Caco-2 (cell line): ENCODE results near the gene LRBA. TPM values are rescaled to one million over a fixed set of nuclear protein-coding genes. Genes with fewer than 3 reads are reported as not detected.

ENCODE experiments used
- BruUV-seq: library from RNA; stranded (reverse); fragments of 400-500 nt; replicated peaks from 2 replicates; lab custom pipeline; 2021; lab: Mats Ljungman, UMichigan
- CTCF ChIA-PET: fragments of 300-600 bp; sonication (Branson Sonifier 250); formaldehyde crosslinking; loops from one replicate; lab custom pipeline; 2022; ENCODE audit warnings: antibody characterized with exemption; lab: Charles Lee
- POLR2A ChIA-PET: fragments of 300-600 bp; sonication (Branson Sonifier 250); formaldehyde crosslinking; loops from one replicate; lab custom pipeline; 2022; ENCODE audit warnings: antibody characterized with exemption; lab: Charles Lee
- DNase-seq, 2 experiments: peaks; one replicate each; pipeline versions ENCODE4 v3.0.0 to v3.0.0-alpha.2; 2020 to 2022
- H3K27me3 ChIP-seq: replicated peaks from 2 replicates; pipeline ENCODE4 v1.6.0; 2011; ENCODE audit warnings: low read length; ENCODE audit not compliant: control insufficient read depth, insufficient read depth
- H3K36me3 ChIP-seq: 2 replicates; pipeline ENCODE4 v1.5.1; 2011; ENCODE audit warnings: low read length; ENCODE audit not compliant: control insufficient read depth, insufficient read depth
- H3K4me1 ChIP-seq: fragments of 250-450 bp; sonication (Bioruptor Pico); 2 replicates; pipeline ENCODE4 v1.5.1; 2020; ENCODE audit warnings: mild to moderate bottlenecking
- H3K4me3 ChIP-seq: 2 replicates; pipeline ENCODE4 v1.5.1; 2011; ENCODE audit warnings: low read depth, mild to moderate bottlenecking, control low read depth, low read length
- H3K9me3 ChIP-seq: fragments of 250-450 bp; sonication (Bioruptor Pico); 2 replicates; pipeline ENCODE4 v1.5.1; 2020; ENCODE audit warnings: mild to moderate bottlenecking, moderate library complexity
- H3K27ac Mint-ChIP-seq: one replicate; pipeline ENCODE4 v1.8.0; 2022; ENCODE audit warnings: mixed read lengths; ENCODE audit not compliant: unreplicated experiment
- H3K27me3 Mint-ChIP-seq: one replicate; pipeline ENCODE4 v1.8.0; 2022; ENCODE audit warnings: mixed read lengths; ENCODE audit not compliant: insufficient read depth, unreplicated experiment
- H3K36me3 Mint-ChIP-seq: one replicate; pipeline ENCODE4 v1.8.0; 2022; ENCODE audit warnings: mild to moderate bottlenecking, mixed read lengths; ENCODE audit not compliant: insufficient read depth, unreplicated experiment
- H3K4me1 Mint-ChIP-seq: one replicate; pipeline ENCODE4 v1.8.0; 2022; ENCODE audit warnings: low read depth, mixed read lengths; ENCODE audit not compliant: unreplicated experiment
- H3K4me3 Mint-ChIP-seq: one replicate; pipeline ENCODE4 v1.8.0; 2022; ENCODE audit warnings: mild to moderate bottlenecking, moderate library complexity, mixed read lengths; ENCODE audit not compliant: unreplicated experiment
- H3K9me3 Mint-ChIP-seq: one replicate; pipeline ENCODE4 v1.8.0; 2022; ENCODE audit warnings: mixed read lengths; ENCODE audit not compliant: unreplicated experiment
- CTCF ChIP-seq, 2 experiments: fragments of 200-600 bp in 1 of 2; IDR thresholded peaks; 1 replicate in 1 of 2; 2 replicates in 1 of 2; pipeline versions ENCODE4 v1.5.1 to v1.8.0; 2011 to 2022; ENCODE audit warnings: antibody characterized with exemption in 1 of 2, control low read depth in 1 of 2, inconsistent platforms in 1 of 2, low read depth in 1 of 2, low read length in 1 of 2, mild to moderate bottlenecking in 1 of 2, moderate library complexity in 1 of 2; ENCODE audit not compliant: insufficient read depth in 1 of 2, severe bottlenecking in 1 of 2, unreplicated experiment in 1 of 2
- intact Hi-C: fragments of 100-400 bp; cut with micrococcal nuclease; formaldehyde crosslinking; loops from one replicate; pipeline ENCODE4 v1.10.0; 2022; ENCODE audit not compliant: unreplicated experiment
- total RNA-seq: library from RNA; stranded (reverse); gene quantifications from 2 replicates; pipeline ENCODE4 v1.2.3, GENCODE V29; 2022

Gene LRBA
- total RNA-seq, 1 experiment from 2014 or later: 53.2 TPM

GRCh38 chr4:150286656-150287055, 728.4 kb downstream of the LRBA start:
- Mint-ChIP-seq H3K4me3 (no peak overlapping the region), H3K4me1 (no peaks in the 10 kb centered on the region), H3K27me3 (no peaks in the 10 kb centered on the region), H3K36me3 (peaks cover 7% of the 10 kb centered on the region), H3K9me3 (no peaks in the 10 kb centered on the region), H3K27ac (no peak overlapping the region)
- no peaks in the 10 kb centered on the region for H3K36me3 ChIP-seq
- no peak overlapping the region for H3K4me3 ChIP-seq
- no peaks in the 10 kb centered on the region for H3K9me3 ChIP-seq
- no peaks in the 10 kb centered on the region for H3K4me1 ChIP-seq
- ChIA-PET CTCF (no interaction called here), POLR2A (no interaction called here)
- no peak for DNase-seq
- H3K27me3 ChIP-seq: no peaks in the 10 kb centered on the region
- TF ChIP-seq CTCF (IDR thresholded peaks at IDR 0.05; ENCODE audit: insufficient read depth in 1 of 2, low read depth in 1 of 2, low read length in 1 of 2, severe bottlenecking in 1 of 2, unreplicated experiment in 1 of 2): no peak
- intact Hi-C loops: no loop called here
- no TSS peak for BruUV-seq

- TF ChIP-seq CTCF (IDR thresholded peaks at IDR 0.05; ENCODE audit: insufficient read depth in 1 of 2, low read depth in 1 of 2, low read length in 1 of 2, severe bottlenecking in 1 of 2, unreplicated experiment in 1 of 2): no peak
- CTCF ChIA-PET: no interaction called here
- H3K4me1 ChIP-seq: no peaks in the 10 kb centered on the region
- no peak for DNase-seq
- Mint-ChIP-seq H3K9me3 (no peaks in the 10 kb centered on the region), H3K27me3 (no peaks in the 10 kb centered on the region), H3K36me3 (peaks cover 20% of the 10 kb centered on the region), H3K4me3 (no peak overlapping the region), H3K27ac (no peak overlapping the region), H3K4me1 (no peaks in the 10 kb centered on the region)
- no peak overlapping the region for H3K4me3 ChIP-seq
- intact Hi-C loops: no loop called here
- POLR2A ChIA-PET: no interaction called here
- no peaks in the 10 kb centered on the region for H3K9me3 ChIP-seq
- no TSS peak for BruUV-seq
- H3K27me3 ChIP-seq: no peaks in the 10 kb centered on the region
- no peaks in the 10 kb centered on the region for H3K36me3 ChIP-seq
Observed at GRCh38 chr4:150283689-150284088, 731.4 kb downstream of the LRBA start.

- H3K4me1 Mint-ChIP-seq: no peaks in the 10 kb centered on the region
- Histone ChIP-seq H3K4me1 (no peaks in the 10 kb centered on the region), H3K4me3 (no peak overlapping the region), H3K27me3 (no peaks in the 10 kb centered on the region), H3K9me3 (no peaks in the 10 kb centered on the region), H3K36me3 (no peaks in the 10 kb centered on the region; the same call in 1 of the 2 replicates)
- peaks cover 32% of the 10 kb centered on the region for H3K36me3 Mint-ChIP-seq
- no peak for TF ChIP-seq CTCF (IDR thresholded peaks at IDR 0.05; ENCODE audit: insufficient read depth in 1 of 2, low read depth in 1 of 2, low read length in 1 of 2, severe bottlenecking in 1 of 2, unreplicated experiment in 1 of 2)
- no TSS peak for BruUV-seq
- intact Hi-C loops: no loop called here
- H3K4me3 Mint-ChIP-seq: no peak overlapping the region
- H3K27me3 Mint-ChIP-seq: no peaks in the 10 kb centered on the region
- POLR2A ChIA-PET: no interaction called here
- no peak overlapping the region for H3K27ac Mint-ChIP-seq
- no peaks in the 10 kb centered on the region for H3K9me3 Mint-ChIP-seq
- CTCF ChIA-PET: no interaction called here
- DNase-seq: no peak
Observed at GRCh38 chr4:150280975-150281374, 734.1 kb downstream of the LRBA start.
